ENCODE results near the gene WDR45.

WDR45 gene

GRCh38 chrX:49043220-49043986, 36.3 kb downstream of the WDR45 start, which contains the start of gene TFE3:
TFE3 (minus strand) TSS chrX:49043357; CDS start chrX:49043226, 131 bp downstream.
- DNase-seq (ENCODE audit: low spot score): peak; percentile 96

GRCh38 chrX:49042581-49043219, 37.0 kb downstream of the WDR45 start:
- DNase-seq (ENCODE audit: low spot score): peak; percentile 15

GRCh38 chrX:49041744-49042580, 37.7 kb downstream of the WDR45 start:
- DNase-seq (ENCODE audit: low spot score): peak; percentile 79

- DNase-seq (ENCODE audit: low spot score): peak; percentile 59
These were observed 39.2 kb downstream of the WDR45 start for GRCh38 chrX:49040376-49040955.

GRCh38 chrX:49039598-49040375, 39.9 kb downstream of the WDR45 start:
- DNase-seq (ENCODE audit: low spot score): peak; percentile 91

GRCh38 chrX:49037883-49038475, 41.7 kb downstream of the WDR45 start:
- DNase-seq (ENCODE audit: low spot score): peak; percentile 56

- no peak for DNase-seq (ENCODE audit: low spot score)
These were observed 49.4 kb downstream of the WDR45 start for GRCh38 chrX:49030283-49030682.

GRCh38 chrX:49029876-49030275, 49.8 kb downstream of the WDR45 start:
- no peak for DNase-seq (ENCODE audit: low spot score)
